GM19324 (cell line): ENCODE results near the gene MAGEE1.

Source experiments
- ATAC-seq: cut with Tn5 transposase; IDR thresholded peaks from one replicate; pipeline ENCODE4 v1.9.1; 2021; ENCODE audit warnings: mild to moderate bottlenecking, moderate library complexity; ENCODE audit not compliant: unreplicated experiment, low FRiP score

Gene MAGEE1

GRCh38 chrX:76427560-76428242 is at the start of gene MAGEE1:
TSS of gene MAGEE1 (plus strand) at chrX:76427710. CDS start at chrX:76427931, 221 bp downstream.
- ATAC-seq: peak; percentile 94

- ATAC-seq: no peak
Observed at GRCh38 chrX:76398970-76399369, 28.5 kb upstream of the MAGEE1 start.

- no peak for ATAC-seq
Observed at GRCh38 chrX:76407795-76408194, 19.7 kb upstream of the MAGEE1 start.

- no peak for ATAC-seq
Observed at GRCh38 chrX:76420237-76420636, 7.3 kb upstream of the MAGEE1 start.

GRCh38 chrX:76428243-76429130 is 977 bp downstream of the MAGEE1 start:
- peak; percentile 16 for ATAC-seq

- no peak for ATAC-seq
Observed at GRCh38 chrX:76433219-76433618, 5.7 kb downstream of the MAGEE1 start.

GRCh38 chrX:76434103-76434741 is 6.7 kb downstream of the MAGEE1 start:
- no peak for ATAC-seq

GRCh38 chrX:76439188-76439587 is 11.7 kb downstream of the MAGEE1 start:
- ATAC-seq: no peak

GRCh38 chrX:76453737-76454406 is 26.4 kb downstream of the MAGEE1 start:
- ATAC-seq: no peak

- no peak for ATAC-seq
Observed at GRCh38 chrX:76454456-76454927, 27.0 kb downstream of the MAGEE1 start.

GRCh38 chrX:76477353-76477752 is 49.8 kb downstream of the MAGEE1 start:
- ATAC-seq: no peak
